Measurements from ENCODE around the gene COX6B2. TPM values are rescaled to one million over a fixed set of nuclear protein-coding genes. Genes with fewer than 3 reads are reported as not detected.
A peak's percentile ranks its signal among the peaks of the same experiment; 100 is the strongest.

The COX6B2 gene
- total and polyA plus RNA-seq, 4 donors: not detected

- WGBS: 7% methylated on average over 44 of the region's 44 CpGs
- TF ChIP-seq TAF1 (conservative IDR thresholded peaks at IDR 0.05): no peak
- no peak for TF ChIP-seq EGR1 (IDR thresholded peaks at IDR 0.05; ENCODE audit: low read depth in 2 of 2)
- TF ChIP-seq NR2F2 (IDR thresholded peaks at IDR 0.05): peak; percentile 39
- no peak for TF ChIP-seq HNF4G (IDR thresholded peaks at IDR 0.05)
- TF ChIP-seq HNF4A (conservative IDR thresholded peaks at IDR 0.05): no peak
- peak overlapping the region; percentile 82 to 95 for H3K9ac ChIP-seq (ENCODE audit: low read depth in 1 of 2, low read length in 2 of 2)
- H3K4me1 ChIP-seq (ENCODE audit: control insufficient read depth in 4 of 4, insufficient read depth in 4 of 4, low read length in 3 of 4): peaks cover 8 to 18% (median 11%) of the 10 kb centered on the region in 4 donors
- no peaks in the 10 kb centered on the region for H3K9me3 ChIP-seq (ENCODE audit: control insufficient read depth in 4 of 4, low read length in 3 of 4)
- no peaks in the 10 kb centered on the region for H3K27me3 ChIP-seq (ENCODE audit: control insufficient read depth in 4 of 4, insufficient read depth in 4 of 4, low read length in 3 of 4)
- H3K36me3 ChIP-seq (ENCODE audit: control insufficient read depth in 4 of 4, insufficient read depth in 3 of 4, low read depth in 1 of 4, low read length in 3 of 4): peaks cover 0 to 8% (median 1%) of the 10 kb centered on the region in 4 donors
- H3K27ac ChIP-seq (ENCODE audit: low read depth in 1 of 2, low read length in 2 of 2): peak overlapping the region; percentile 4 to 23
- peak; percentile 59 for DNase-seq (ENCODE audit: low spot score)
- peak overlapping the region; percentile 45 to 75 (median 74) for H3K4me3 ChIP-seq (ENCODE audit: low read depth in 1 of 3, low read length in 3 of 3)
Observed at GRCh38 chr19:55339889-55340783, 14.4 kb downstream of the COX6B2 start.

GRCh38 chr19:55339105-55339888, 15.2 kb downstream of the COX6B2 start, which contains the start of gene KMT5C:
TSS of gene KMT5C (plus strand) at chr19:55339876. CDS start at chr19:55341937, 2,061 bp downstream.
- under 1% methylated on average over 63 of the region's 63 CpGs for WGBS
- peak within 1 kb of the TSS; percentile 76 to 91 for H3K27ac ChIP-seq (ENCODE audit: low read depth in 1 of 2, low read length in 2 of 2)
- H3K9me3 ChIP-seq (ENCODE audit: control insufficient read depth in 4 of 4, low read length in 3 of 4): no peaks in the 10 kb centered on the region
- peak in 1 of 2 donors; percentile 60 for TF ChIP-seq RAD21 (IDR thresholded peaks at IDR 0.05)
- no peak for TF ChIP-seq TAF1 (conservative IDR thresholded peaks at IDR 0.05)
- peak; percentile 56 for TF ChIP-seq CTCF (IDR thresholded peaks at IDR 0.05; ENCODE audit: low read depth, low read length, missing input control)
- TF ChIP-seq HNF4A (conservative IDR thresholded peaks at IDR 0.05): no peak
- TF ChIP-seq ZBTB33 (IDR thresholded peaks at IDR 0.05): no peak
- peak; percentile 63 for TF ChIP-seq YY1 (IDR thresholded peaks at IDR 0.05)
- TF ChIP-seq REST (IDR thresholded peaks at IDR 0.05): peak; percentile 18
- peak; percentile 39 for TF ChIP-seq NR2F2 (IDR thresholded peaks at IDR 0.05)
- peak in 1 of 2 donors; percentile 83 for TF ChIP-seq EGR1 (IDR thresholded peaks at IDR 0.05; ENCODE audit: low read depth in 2 of 2)
- TF ChIP-seq MAX (IDR thresholded peaks at IDR 0.05): no peak
- peak; percentile 100 for TF ChIP-seq SP1 (IDR thresholded peaks at IDR 0.05)
- peak; percentile 89 to 94 for TF ChIP-seq RXRA (IDR thresholded peaks at IDR 0.05)
- peak; percentile 4 for TF ChIP-seq FOXA1 (IDR thresholded peaks at IDR 0.05)
- TF ChIP-seq JUND (IDR thresholded peaks at IDR 0.05): peak in 1 of 2 donors; percentile 8
- TF ChIP-seq FOXA2 (IDR thresholded peaks at IDR 0.05): peak; percentile 34
- peak in 1 of 2 donors; percentile 65 for TF ChIP-seq GABPA (IDR thresholded peaks at IDR 0.05 in 1 of 2, conservative IDR thresholded peaks at IDR 0.05 in 1 of 2)
- H3K4me3 ChIP-seq (ENCODE audit: low read depth in 1 of 3, low read length in 3 of 3): peak within 1 kb of the TSS; percentile 45 to 75 (median 74)
- H3K4me1 ChIP-seq (ENCODE audit: control insufficient read depth in 4 of 4, insufficient read depth in 4 of 4, low read length in 3 of 4): peaks cover 8 to 18% (median 11%) of the 10 kb centered on the region in 4 donors
- peaks cover 0 to 8% (median 1%) of the 10 kb centered on the region in 4 donors for H3K36me3 ChIP-seq (ENCODE audit: control insufficient read depth in 4 of 4, insufficient read depth in 3 of 4, low read depth in 1 of 4, low read length in 3 of 4)
- peak within 1 kb of the TSS; percentile 83 to 95 for H3K9ac ChIP-seq (ENCODE audit: low read depth in 1 of 2, low read length in 2 of 2)
- H3K27me3 ChIP-seq (ENCODE audit: control insufficient read depth in 4 of 4, insufficient read depth in 4 of 4, low read length in 3 of 4): no peaks in the 10 kb centered on the region
- peak; percentile 100 for DNase-seq (ENCODE audit: low spot score)
